Cardiac ventricle fibroblast (primary cell): ENCODE results near the gene DZANK1. TPM values are rescaled to one million over a fixed set of nuclear protein-coding genes. Genes with fewer than 3 reads are reported as not detected.

Source experiments
- total RNA-seq: library from RNA; depleted of rRNA; stranded (reverse); fragments of >200 nt; gene quantifications from 2 replicates; pipeline ENCODE4 v1.2.3, GENCODE V29; 2015

Gene DZANK1
- total RNA-seq: 0.19 and 1.8 TPM in 2 replicates

GRCh38 chr20:18466894-18467730 is at the start of gene DZANK1, which contains the start of gene POLR3F:
Gene DZANK1, minus strand, starts transcription at chr20:18467030. Its CDS starts 1,672 bp downstream, at chr20:18465358.
Gene POLR3F, plus strand, starts transcription at chr20:18467390. Its CDS starts 117 bp downstream, at chr20:18467507.

GRCh38 chr20:18507218-18508191 is 40.7 kb upstream of the DZANK1 start, which contains the start of gene SEC23B:
Gene SEC23B, plus strand, starts transcription at chr20:18507940. Its CDS starts 2,896 bp downstream, at chr20:18510836.

GRCh38 chr20:18496740-18497592 is 30.1 kb upstream of the DZANK1 start, which contains the start of gene RBBP9:
Gene RBBP9, minus strand, starts transcription at chr20:18497225. Its CDS starts 58 bp downstream, at chr20:18497167.

Other genes with a start within 250 kb of the DZANK1 start
- gene ZNF133, start 178.5 kb downstream of the DZANK1 start, total RNA-seq: 7.9 and 11.0 TPM in 2 replicates
- gene POLR3F, start 360 bp upstream of the DZANK1 start, total RNA-seq: 4.9 TPM in 2 replicates
- 11.1 and 15.2 TPM in 2 replicates for gene RBBP9, start 30.2 kb upstream of the DZANK1 start, total RNA-seq
- 20.5 and 22.0 TPM in 2 replicates for gene SEC23B, start 40.9 kb upstream of the DZANK1 start, total RNA-seq
- gene SMIM26, start 100.4 kb upstream of the DZANK1 start, total RNA-seq: 102 and 116 TPM in 2 replicates
- gene DTD1, start 121.0 kb upstream of the DZANK1 start, total RNA-seq: 29.3 and 31.2 TPM in 2 replicates